Nephron progenitor cell (in vitro differentiated cells): ENCODE measurements around the gene CSTPP1.

Source experiments
- DNase-seq: peaks from one replicate; pipeline ENCODE4 v3.0.0; 2021
- H3K27ac Mint-ChIP-seq: 2 replicates; pipeline ENCODE4 v1.8.0; 2021; ENCODE audit warnings: mild to moderate bottlenecking, moderate library complexity, mixed read lengths
- H3K27me3 Mint-ChIP-seq: 2 replicates; pipeline ENCODE4 v1.8.0; 2021; ENCODE audit warnings: mild to moderate bottlenecking, low read depth, mixed read lengths; ENCODE audit not compliant: poor library complexity
- H3K36me3 Mint-ChIP-seq: 2 replicates; pipeline ENCODE4 v1.8.0; 2021; ENCODE audit warnings: low read depth, mixed read lengths
- H3K4me1 Mint-ChIP-seq: 2 replicates; pipeline ENCODE4 v1.8.0; 2021; ENCODE audit warnings: mixed read lengths
- H3K4me3 Mint-ChIP-seq: 2 replicates; pipeline ENCODE4 v1.8.0; 2021; ENCODE audit warnings: mild to moderate bottlenecking, moderate library complexity, mixed read lengths
- H3K9me3 Mint-ChIP-seq: 2 replicates; pipeline ENCODE4 v1.8.0; 2021; ENCODE audit warnings: mild to moderate bottlenecking, moderate library complexity, mixed read lengths
- TF ChIP-seq, protein P1 (sequence below): fragments of 200-600 bp; sonication (generic); IDR thresholded peaks from 2 replicates; pipeline ENCODE4 v1.5.0; 2021; ENCODE audit warnings: antibody characterized with exemption

Gene CSTPP1

DNA sequence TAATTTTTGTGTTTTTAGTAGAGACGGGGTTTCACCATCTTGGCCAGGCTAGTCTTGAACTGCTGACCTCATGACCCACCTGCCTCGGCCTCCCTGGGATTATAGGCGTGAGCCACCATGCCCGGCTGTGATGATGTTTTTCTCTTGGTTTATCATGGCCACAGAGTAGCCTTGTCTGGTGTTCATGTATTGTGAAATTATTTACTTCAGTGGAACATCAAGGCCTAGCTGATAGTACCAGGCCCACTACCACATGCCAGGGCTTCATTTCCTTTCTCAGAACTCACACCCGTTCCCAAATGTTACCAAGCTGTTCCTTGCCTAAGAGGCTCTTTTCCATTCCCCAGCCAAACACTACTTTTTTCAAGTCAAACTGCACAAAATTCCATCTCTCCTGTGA lies 272.1 kb downstream of the CSTPP1 start:
- H3K4me3 Mint-ChIP-seq: no peak overlapping the region
- no peak overlapping the region for H3K27ac Mint-ChIP-seq
- H3K36me3 Mint-ChIP-seq: no peaks in the 10 kb centered on the region
- TF ChIP-seq, protein P1, sequence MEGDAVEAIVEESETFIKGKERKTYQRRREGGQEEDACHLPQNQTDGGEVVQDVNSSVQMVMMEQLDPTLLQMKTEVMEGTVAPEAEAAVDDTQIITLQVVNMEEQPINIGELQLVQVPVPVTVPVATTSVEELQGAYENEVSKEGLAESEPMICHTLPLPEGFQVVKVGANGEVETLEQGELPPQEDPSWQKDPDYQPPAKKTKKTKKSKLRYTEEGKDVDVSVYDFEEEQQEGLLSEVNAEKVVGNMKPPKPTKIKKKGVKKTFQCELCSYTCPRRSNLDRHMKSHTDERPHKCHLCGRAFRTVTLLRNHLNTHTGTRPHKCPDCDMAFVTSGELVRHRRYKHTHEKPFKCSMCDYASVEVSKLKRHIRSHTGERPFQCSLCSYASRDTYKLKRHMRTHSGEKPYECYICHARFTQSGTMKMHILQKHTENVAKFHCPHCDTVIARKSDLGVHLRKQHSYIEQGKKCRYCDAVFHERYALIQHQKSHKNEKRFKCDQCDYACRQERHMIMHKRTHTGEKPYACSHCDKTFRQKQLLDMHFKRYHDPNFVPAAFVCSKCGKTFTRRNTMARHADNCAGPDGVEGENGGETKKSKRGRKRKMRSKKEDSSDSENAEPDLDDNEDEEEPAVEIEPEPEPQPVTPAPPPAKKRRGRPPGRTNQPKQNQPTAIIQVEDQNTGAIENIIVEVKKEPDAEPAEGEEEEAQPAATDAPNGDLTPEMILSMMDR: no peak
- peaks cover 6% of the 10 kb centered on the region for H3K27me3 Mint-ChIP-seq
- no peak for DNase-seq
- no peaks in the 10 kb centered on the region for H3K4me1 Mint-ChIP-seq
- no peaks in the 10 kb centered on the region for H3K9me3 Mint-ChIP-seq
